CD4-positive, alpha-beta T cell treated with Interleukin-12 subunit alpha and Interleukin-12 subunit beta, for 1 hour (primary cell): ENCODE results near the gene MCRIP2.

Source experiments
- DNase-seq: peaks from one replicate; pipeline ENCODE4 v3.0.0-alpha.2; 2020

The MCRIP2 gene

GRCh38 chr16:617855-618254 is 23.8 kb upstream of the MCRIP2 start:
- DNase-seq: no peak

- no peak for DNase-seq
Measured at GRCh38 chr16:619476-620100, 22.0 kb upstream of the MCRIP2 start.

GRCh38 chr16:620700-621525 is 20.7 kb upstream of the MCRIP2 start:
- no peak for DNase-seq

- DNase-seq: no peak
Measured at GRCh38 chr16:621526-622105, 20.0 kb upstream of the MCRIP2 start.

- no peak for DNase-seq
Measured at GRCh38 chr16:622920-623280, 18.7 kb upstream of the MCRIP2 start.

- DNase-seq: no peak
Measured at GRCh38 chr16:624526-625070, 17.0 kb upstream of the MCRIP2 start.

- no peak for DNase-seq
Measured at GRCh38 chr16:625117-625976, 16.3 kb upstream of the MCRIP2 start.

GRCh38 chr16:625977-626765 is 15.5 kb upstream of the MCRIP2 start:
- no peak for DNase-seq

- DNase-seq: no peak
Measured at GRCh38 chr16:626787-627453, 14.7 kb upstream of the MCRIP2 start.

- no peak for DNase-seq
Measured at GRCh38 chr16:627454-628239, 14.0 kb upstream of the MCRIP2 start.

- DNase-seq: no peak
Measured at GRCh38 chr16:628321-629061, 13.1 kb upstream of the MCRIP2 start.

GRCh38 chr16:629185-629832 is 12.3 kb upstream of the MCRIP2 start:
- DNase-seq: no peak

GRCh38 chr16:629833-630248 is 11.8 kb upstream of the MCRIP2 start:
- no peak for DNase-seq

GRCh38 chr16:630249-630814 is 11.3 kb upstream of the MCRIP2 start:
- DNase-seq: no peak

GRCh38 chr16:630815-631405 is 10.7 kb upstream of the MCRIP2 start, which contains the start of gene WFIKKN1:
TSS of gene WFIKKN1 (plus strand) at chr16:630985. CDS start at chr16:631254, 269 bp downstream.
- DNase-seq: no peak

- no peak for DNase-seq
Measured at GRCh38 chr16:631808-632358, 9.7 kb upstream of the MCRIP2 start.

GRCh38 chr16:632486-633335 is 8.9 kb upstream of the MCRIP2 start:
- DNase-seq: no peak
